Epithelial cell of prostate (primary cell): ENCODE measurements around the gene TAPT1.
A peak's percentile ranks its signal among the peaks of the same experiment; 100 is the strongest.

Experiments used
- DNase-seq: peaks from one replicate; pipeline ENCODE4 v3.0.0-alpha.2; 2011; ENCODE audit warnings: low read depth, low spot score
- H3K27ac ChIP-seq: fragments of 450-650 bp; 2 replicates; pipeline ENCODE4 v1.5.1; 2017; ENCODE audit warnings: mild to moderate bottlenecking

Gene TAPT1

GRCh38 chr4:16225863-16226815 is at the start of gene TAPT1:
Gene TAPT1 (minus strand): TSS chr4:16226471. CDS start chr4:16226457, 14 bp downstream.
- no peak for DNase-seq
- peak within 1 kb of the TSS; percentile 81 for H3K27ac ChIP-seq

GRCh38 chr4:16271411-16271810 is 45.1 kb upstream of the TAPT1 start:
- DNase-seq, result no peak
- H3K27ac ChIP-seq, result no peak overlapping the region

GRCh38 chr4:16270454-16271328 is 44.4 kb upstream of the TAPT1 start:
- no peak for DNase-seq
- peak overlapping the region; percentile 2 for H3K27ac ChIP-seq

- peak overlapping the region; percentile 2 for H3K27ac ChIP-seq
- peak; percentile 12 for DNase-seq
Observed at GRCh38 chr4:16269742-16270453, 43.6 kb upstream of the TAPT1 start.

GRCh38 chr4:16269240-16269639 is 43.0 kb upstream of the TAPT1 start:
- no peak for DNase-seq
- H3K27ac ChIP-seq, result no peak overlapping the region

GRCh38 chr4:16268290-16268689 is 42.0 kb upstream of the TAPT1 start:
- DNase-seq, result no peak
- H3K27ac ChIP-seq, result no peak overlapping the region

- DNase-seq, result no peak
- no peak overlapping the region for H3K27ac ChIP-seq
Observed at GRCh38 chr4:16267639-16268038, 41.4 kb upstream of the TAPT1 start.

- H3K27ac ChIP-seq, result no peak overlapping the region
- DNase-seq, result no peak
Observed at GRCh38 chr4:16265820-16266219, 39.5 kb upstream of the TAPT1 start.

- no peak overlapping the region for H3K27ac ChIP-seq
- no peak for DNase-seq
Observed at GRCh38 chr4:16264798-16265197, 38.5 kb upstream of the TAPT1 start.

GRCh38 chr4:16263056-16263455 is 36.8 kb upstream of the TAPT1 start:
- no peak for DNase-seq
- no peak overlapping the region for H3K27ac ChIP-seq

- DNase-seq, result no peak
- no peak overlapping the region for H3K27ac ChIP-seq
Observed at GRCh38 chr4:16262188-16262587, 35.9 kb upstream of the TAPT1 start.

- no peak for DNase-seq
- H3K27ac ChIP-seq, result no peak overlapping the region
Observed at GRCh38 chr4:16261313-16261878, 35.1 kb upstream of the TAPT1 start.

- H3K27ac ChIP-seq, result no peak overlapping the region
- DNase-seq, result no peak
Observed at GRCh38 chr4:16259889-16260246, 33.6 kb upstream of the TAPT1 start.

- DNase-seq, result no peak
- no peak overlapping the region for H3K27ac ChIP-seq
Observed at GRCh38 chr4:16259241-16259888, 33.1 kb upstream of the TAPT1 start.

- no peak for DNase-seq
- no peak overlapping the region for H3K27ac ChIP-seq
Observed at GRCh38 chr4:16257611-16258010, 31.3 kb upstream of the TAPT1 start.

- DNase-seq, result no peak
Observed at GRCh38 chr4:16256343-16256742, 30.1 kb upstream of the TAPT1 start.

GRCh38 chr4:16255730-16256129 is 29.5 kb upstream of the TAPT1 start:
- no peak overlapping the region for H3K27ac ChIP-seq
- DNase-seq, result no peak

More at GRCh38 chr4:16256343-16256742, 30.1 kb upstream of the TAPT1 start:
- no peak overlapping the region for H3K27ac ChIP-seq

- H3K27ac ChIP-seq, result no peak overlapping the region
- DNase-seq, result peak; percentile 37
Observed at GRCh38 chr4:16253127-16253960, 27.1 kb upstream of the TAPT1 start.
